D341Med (cell line): Measurements from ENCODE around the gene NFATC2.

ENCODE experiments used
- DNase-seq: peaks from one replicate; pipeline ENCODE4 v3.0.0; 2012; ENCODE audit warnings: low spot score

The NFATC2 gene

GRCh38 chr20:51389543-51390264 lies 152.8 kb downstream of the NFATC2 start:
- no peak for DNase-seq

GRCh38 chr20:51388756-51389542 lies 153.6 kb downstream of the NFATC2 start:
- no peak for DNase-seq

GRCh38 chr20:51388227-51388626 lies 154.3 kb downstream of the NFATC2 start:
- DNase-seq: no peak

GRCh38 chr20:51387125-51387875 lies 155.2 kb downstream of the NFATC2 start:
- DNase-seq: no peak

GRCh38 chr20:51386586-51386985 lies 155.9 kb downstream of the NFATC2 start:
- no peak for DNase-seq

- DNase-seq: peak; percentile 56
Observed at GRCh38 chr20:51385646-51386530, 156.6 kb downstream of the NFATC2 start.

- no peak for DNase-seq
Observed at GRCh38 chr20:51384875-51385274, 157.6 kb downstream of the NFATC2 start.

- no peak for DNase-seq
Observed at GRCh38 chr20:51383891-51384510, 158.5 kb downstream of the NFATC2 start.

- DNase-seq: no peak
Observed at GRCh38 chr20:51382986-51383821, 159.3 kb downstream of the NFATC2 start.

GRCh38 chr20:51382111-51382985 lies 160.2 kb downstream of the NFATC2 start:
- DNase-seq: no peak

GRCh38 chr20:51381557-51381956 lies 161.0 kb downstream of the NFATC2 start:
- DNase-seq: no peak

GRCh38 chr20:51380401-51381385 lies 161.8 kb downstream of the NFATC2 start:
- DNase-seq: no peak

GRCh38 chr20:51379601-51380341 lies 162.7 kb downstream of the NFATC2 start:
- DNase-seq: no peak

- DNase-seq: no peak
Observed at GRCh38 chr20:51378171-51378928, 164.2 kb downstream of the NFATC2 start.

- no peak for DNase-seq
Observed at GRCh38 chr20:51377132-51377531, 165.4 kb downstream of the NFATC2 start.

GRCh38 chr20:51376111-51376510 lies 166.4 kb downstream of the NFATC2 start:
- no peak for DNase-seq

GRCh38 chr20:51375561-51375960 lies 167.0 kb downstream of the NFATC2 start:
- DNase-seq: no peak
